Muscle of leg (tissue), 11 donors: Measurements from ENCODE around the gene KREMEN1. TPM values are rescaled to one million over a fixed set of nuclear protein-coding genes. Genes with fewer than 3 reads are reported as not detected.

Experiments
- DNase-seq: peaks from one replicate; pipeline ENCODE4 v3.0.0; 2013
- H3K27ac ChIP-seq: one replicate; pipeline ENCODE4 v1.5.1; 2013; ENCODE audit warnings: mild to moderate bottlenecking, low read length, control low read depth
- H3K27me3 ChIP-seq: one replicate; pipeline ENCODE4 v1.6.1; 2013; ENCODE audit warnings: low read length; ENCODE audit not compliant: control insufficient read depth, insufficient read depth
- H3K36me3 ChIP-seq: one replicate; pipeline ENCODE4 v1.6.1; 2013; ENCODE audit warnings: low read length; ENCODE audit not compliant: control insufficient read depth, insufficient read depth
- H3K4me1 ChIP-seq: one replicate; pipeline ENCODE4 v1.6.1; 2013; ENCODE audit warnings: low read length; ENCODE audit not compliant: control insufficient read depth, insufficient read depth
- H3K4me3 ChIP-seq: one replicate; pipeline ENCODE4 v1.5.1; 2013; ENCODE audit warnings: low read length, control low read depth
- H3K9me3 ChIP-seq: replicated peaks from 2 replicates; pipeline ENCODE4 v1.6.1; 2013; ENCODE audit warnings: low read depth, low read length; ENCODE audit not compliant: control insufficient read depth
- WGBS: methylation state at CpG from one replicate; pipeline ENCODE4 v1.1.5; 2013; ENCODE audit warnings: missing lambda C conversion rate; ENCODE audit not compliant: insufficient coverage; 5-methylcytosine and 5-hydroxymethylcytosine counted together
- polyA plus RNA-seq, 8 donors: library from polyadenylated mRNA; unstranded; fragments of 120-200 nt; gene quantifications; one replicate each; pipeline versions ENCODE4 v1.2.1 to v1.2.3, GENCODE V29; 2013; ENCODE audit warnings: inconsistent platforms in 1 of 8, low replicate concordance in 1 of 8; ENCODE audit not compliant: insufficient read length in 8 of 8, insufficient read depth in 1 of 8
- total RNA-seq: library from RNA; stranded (reverse); fragments of 120-200 nt; gene quantifications from one replicate; pipeline ENCODE4 v1.2.4, GENCODE V29; 2013

Gene KREMEN1
- total and polyA plus RNA-seq, 9 donors = 44.9 to 96.6 (median 86.6) TPM

DNA sequence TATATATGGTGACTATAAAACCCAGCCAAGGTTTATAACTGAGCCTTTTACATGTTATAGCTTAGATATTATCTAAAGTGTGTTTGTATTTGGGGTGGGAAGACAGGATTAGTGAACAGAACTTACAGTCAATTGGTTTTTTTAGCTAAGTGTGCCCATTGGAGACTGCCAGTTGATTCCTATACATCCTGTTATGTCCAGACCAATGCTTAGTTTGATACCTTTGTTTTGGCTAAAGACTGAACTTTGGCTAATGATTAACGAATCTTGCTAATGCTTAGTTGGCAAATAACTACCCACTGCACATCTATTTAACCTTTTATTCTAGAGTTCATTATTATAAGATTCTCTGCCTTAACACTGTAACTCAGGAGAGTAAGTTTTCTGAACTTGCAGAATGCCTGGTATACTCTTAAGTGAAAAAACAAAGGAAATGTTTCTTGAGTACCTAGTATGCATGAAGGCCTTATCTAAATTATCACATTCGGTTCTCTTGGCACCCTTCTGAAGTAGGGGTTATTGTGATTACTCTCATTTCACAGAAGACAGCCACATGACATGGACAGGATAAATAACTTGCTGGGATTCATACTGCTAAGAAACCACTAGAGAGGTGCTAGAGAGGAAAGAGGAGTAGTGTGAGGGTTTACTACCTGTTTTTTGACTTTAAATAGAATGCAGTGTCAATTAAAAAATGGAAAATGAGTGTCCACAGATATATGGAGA is 54.0 kb downstream of the KREMEN1 start:
- H3K36me3 ChIP-seq = peaks cover 29% of the 10 kb centered on the region

GRCh38 chr22:29128891-29129807 is 56.3 kb downstream of the KREMEN1 start:
- peaks cover 34% of the 10 kb centered on the region for H3K36me3 ChIP-seq
- H3K27ac ChIP-seq = peak overlapping the region; percentile 42
- DNase-seq = peak; percentile 35
- no peaks in the 10 kb centered on the region for H3K9me3 ChIP-seq
- 71% methylated on average over 6 of the region's 13 CpGs for WGBS
- H3K4me1 ChIP-seq = peaks cover 10% of the 10 kb centered on the region
- H3K27me3 ChIP-seq = no peaks in the 10 kb centered on the region
- H3K4me3 ChIP-seq = no peak overlapping the region

More for the DNA sequence above, 54.0 kb downstream of the KREMEN1 start:
- Histone ChIP-seq H3K4me3 (no peak overlapping the region), H3K27ac (no peak overlapping the region), H3K9me3 (no peaks in the 10 kb centered on the region), H3K27me3 (no peaks in the 10 kb centered on the region), H3K4me1 (peaks cover 10% of the 10 kb centered on the region)
- WGBS = no CpG with 5 or more reads among the region's 2 CpGs
- no peak for DNase-seq

DNA sequence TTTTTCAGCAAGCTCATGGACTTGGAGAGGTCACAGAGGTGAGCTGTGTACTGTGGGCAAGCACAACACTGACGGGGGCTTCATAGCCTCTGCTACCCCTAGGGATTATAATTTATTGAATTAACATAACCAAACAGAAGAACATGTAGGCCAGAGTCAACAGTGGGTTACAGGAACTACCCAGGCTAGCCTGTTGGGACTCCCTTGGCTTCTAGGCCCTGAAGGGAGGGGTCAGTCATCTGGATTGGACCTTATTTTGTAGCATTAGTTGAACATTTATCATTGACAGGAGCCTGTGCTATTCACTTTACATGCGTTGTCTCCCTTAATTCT is 56.9 kb downstream of the KREMEN1 start:
- peak overlapping the region; percentile 44 for H3K27ac ChIP-seq
- H3K36me3 ChIP-seq = peaks cover 37% of the 10 kb centered on the region
- no peak for DNase-seq
- no peak overlapping the region for H3K4me3 ChIP-seq
- H3K4me1 ChIP-seq = peaks cover 12% of the 10 kb centered on the region
- no CpG with 5 or more reads among the region's 2 CpGs for WGBS
- no peaks in the 10 kb centered on the region for H3K9me3 ChIP-seq
- no peaks in the 10 kb centered on the region for H3K27me3 ChIP-seq

GRCh38 chr22:29130476-29130875 is 57.6 kb downstream of the KREMEN1 start:
- WGBS = 90% methylated on average over 3 of the region's 4 CpGs
- no peak for DNase-seq
- H3K27ac ChIP-seq = no peak overlapping the region
- no peaks in the 10 kb centered on the region for H3K27me3 ChIP-seq
- H3K9me3 ChIP-seq = no peaks in the 10 kb centered on the region
- no peak overlapping the region for H3K4me3 ChIP-seq
- H3K4me1 ChIP-seq = peaks cover 16% of the 10 kb centered on the region
- peaks cover 39% of the 10 kb centered on the region for H3K36me3 ChIP-seq

DNA sequence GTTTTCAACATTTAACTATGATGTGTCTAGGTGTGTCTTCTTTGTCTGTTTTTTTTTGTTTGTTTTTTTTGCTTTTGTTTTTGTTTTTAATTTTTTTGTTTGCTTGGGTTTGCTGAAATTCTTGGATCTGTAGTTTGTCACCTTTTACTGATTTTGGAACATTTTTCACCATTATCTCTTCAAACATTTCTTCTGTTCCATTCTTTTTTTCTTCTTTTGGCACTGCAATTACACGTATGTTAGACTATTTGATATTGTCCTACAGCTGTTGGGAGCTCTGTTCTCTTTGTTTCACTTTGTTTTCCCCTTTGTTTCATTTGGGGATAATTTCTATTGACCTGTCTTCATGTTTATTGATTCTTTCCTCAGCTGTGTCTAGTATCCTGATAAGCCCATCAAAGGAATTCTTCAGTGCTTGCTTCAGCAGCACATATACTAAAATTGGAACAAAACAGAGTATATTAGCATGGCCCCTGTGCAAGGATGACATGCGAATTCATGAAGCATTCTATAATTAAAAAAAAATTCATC is 60.8 kb downstream of the KREMEN1 start:
- Histone ChIP-seq H3K27me3 (no peaks in the 10 kb centered on the region), H3K4me3 (no peak overlapping the region), H3K36me3 (peaks cover 54% of the 10 kb centered on the region), H3K9me3 (no peaks in the 10 kb centered on the region), H3K4me1 (peaks cover 44% of the 10 kb centered on the region), H3K27ac (no peak overlapping the region)
- no CpG with 5 or more reads among the region's 2 CpGs for WGBS
- no peak for DNase-seq

DNA sequence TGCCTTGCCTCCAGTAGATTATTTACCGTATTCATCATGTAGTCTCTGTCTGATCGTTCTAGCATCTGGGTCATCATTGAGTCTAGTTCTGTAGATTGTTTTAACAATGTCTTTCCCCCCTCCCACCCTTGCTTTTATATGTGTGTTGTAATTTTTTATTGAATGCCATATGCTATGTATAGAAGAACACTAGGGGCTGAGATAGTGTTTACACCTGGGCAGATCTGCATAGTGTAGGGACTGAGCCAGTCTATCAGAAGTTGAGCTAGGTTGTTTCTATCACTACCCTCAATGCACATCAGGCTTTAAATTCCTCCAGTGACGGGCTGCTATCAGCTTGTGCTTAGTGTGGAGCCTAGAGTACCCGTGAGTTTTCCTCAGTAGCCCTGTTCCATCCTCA is 61.6 kb downstream of the KREMEN1 start:
- no peaks in the 10 kb centered on the region for H3K27me3 ChIP-seq
- H3K4me3 ChIP-seq = no peak overlapping the region
- DNase-seq = no peak
- no peaks in the 10 kb centered on the region for H3K9me3 ChIP-seq
- H3K36me3 ChIP-seq = peaks cover 55% of the 10 kb centered on the region
- WGBS = 100% methylated on average over 2 of the region's 4 CpGs
- H3K4me1 ChIP-seq = peaks cover 41% of the 10 kb centered on the region
- H3K27ac ChIP-seq = no peak overlapping the region

DNA sequence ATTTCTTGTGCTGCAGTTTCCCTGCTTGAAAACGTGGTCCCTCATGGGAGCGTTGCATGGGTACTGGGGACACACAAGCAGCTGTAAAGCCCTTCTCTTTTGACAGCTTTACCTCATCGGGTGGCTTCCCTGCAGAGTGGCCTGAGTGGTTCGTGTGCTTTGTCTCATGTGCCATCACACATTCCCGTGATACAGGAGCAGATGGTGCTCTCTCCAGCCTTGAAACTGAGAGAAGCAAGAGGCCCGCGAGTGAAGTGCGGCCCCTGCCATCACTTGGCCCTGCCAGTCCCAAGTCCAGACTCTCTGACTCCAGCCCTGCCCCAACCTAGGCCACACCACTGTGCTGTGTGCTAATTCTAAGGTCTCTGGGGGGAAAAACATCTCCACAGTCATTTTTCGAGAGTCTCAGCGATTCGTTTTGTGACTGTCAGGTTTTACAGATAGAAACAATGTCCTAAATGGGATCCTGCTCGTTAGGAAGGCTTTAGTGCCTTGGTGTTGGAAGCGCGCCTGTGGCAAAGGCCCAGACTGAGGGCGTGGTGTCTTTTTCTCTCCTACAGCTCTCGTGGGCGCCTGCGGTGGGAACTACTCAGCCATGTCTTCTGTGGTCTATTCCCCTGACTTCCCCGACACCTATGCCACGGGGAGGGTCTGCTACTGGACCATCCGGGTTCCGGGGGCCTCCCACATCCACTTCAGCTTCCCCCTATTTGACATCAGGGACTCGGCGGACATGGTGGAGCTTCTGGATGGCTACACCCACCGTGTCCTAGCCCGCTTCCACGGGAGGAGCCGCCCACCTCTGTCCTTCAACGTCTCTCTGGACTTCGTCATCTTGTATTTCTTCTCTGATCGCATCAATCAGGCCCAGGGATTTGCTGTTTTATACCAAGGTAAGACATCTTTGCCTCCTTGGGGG is 64.2 kb downstream of the KREMEN1 start:
- H3K27me3 ChIP-seq = no peaks in the 10 kb centered on the region
- WGBS = 78% methylated on average over 28 of the region's 31 CpGs
- H3K9me3 ChIP-seq = no peaks in the 10 kb centered on the region
- no peak overlapping the region for H3K4me3 ChIP-seq
- peaks cover 70% of the 10 kb centered on the region for H3K36me3 ChIP-seq
- peak overlapping the region; percentile 83 for H3K27ac ChIP-seq
- peaks cover 58% of the 10 kb centered on the region for H3K4me1 ChIP-seq
- DNase-seq = peak; percentile 57

GRCh38 chr22:29138556-29139305 is 65.9 kb downstream of the KREMEN1 start:
- Histone ChIP-seq H3K27ac (no peak overlapping the region), H3K4me3 (no peak overlapping the region), H3K27me3 (no peaks in the 10 kb centered on the region), H3K36me3 (peaks cover 68% of the 10 kb centered on the region), H3K9me3 (no peaks in the 10 kb centered on the region), H3K4me1 (peaks cover 68% of the 10 kb centered on the region)
- 93% methylated on average over 9 of the region's 13 CpGs for WGBS
- no peak for DNase-seq
